Dedifferentiated amniotic fluid mesenchymal stem cell (primary cell): ENCODE data around the gene HIVEP1.

ENCODE experiments used
- DNase-seq: peaks from one replicate; pipeline ENCODE4 v3.0.0-alpha.2; 2016; ENCODE audit errors: extremely low spot score

HIVEP1 gene

DNA sequence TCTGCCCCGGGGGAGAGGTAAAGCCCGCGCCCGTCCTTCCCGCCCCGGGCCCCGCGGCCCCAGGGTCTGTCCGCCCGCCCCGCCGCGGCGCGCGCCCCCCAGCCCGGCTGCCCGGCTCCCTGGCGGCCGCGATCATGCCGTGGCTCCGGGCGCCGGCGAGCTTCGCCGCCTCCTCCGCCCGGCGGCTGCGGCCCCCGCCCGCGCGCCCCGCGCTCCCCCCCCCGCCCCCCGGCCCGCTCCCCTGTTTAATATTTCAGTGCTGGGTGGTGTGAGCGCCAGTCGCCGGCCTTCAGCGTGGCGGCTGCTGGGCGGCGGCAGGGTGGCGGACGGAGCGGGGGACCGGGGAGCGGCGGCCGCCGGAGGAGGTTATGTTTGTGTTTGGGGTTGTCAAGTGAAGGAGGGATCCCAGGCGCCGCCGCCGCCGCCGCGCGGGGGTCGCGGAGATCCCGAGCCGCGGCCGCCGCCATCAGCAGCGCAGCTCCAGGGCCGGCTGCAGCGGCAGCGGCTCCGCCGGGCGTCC lies at the start of gene HIVEP1:
Gene HIVEP1 (plus strand): TSS at position 275 of the 520 bp plus-strand sequence. CDS start 3,317 bp downstream, outside the sequence.
- no peak for DNase-seq

DNA sequence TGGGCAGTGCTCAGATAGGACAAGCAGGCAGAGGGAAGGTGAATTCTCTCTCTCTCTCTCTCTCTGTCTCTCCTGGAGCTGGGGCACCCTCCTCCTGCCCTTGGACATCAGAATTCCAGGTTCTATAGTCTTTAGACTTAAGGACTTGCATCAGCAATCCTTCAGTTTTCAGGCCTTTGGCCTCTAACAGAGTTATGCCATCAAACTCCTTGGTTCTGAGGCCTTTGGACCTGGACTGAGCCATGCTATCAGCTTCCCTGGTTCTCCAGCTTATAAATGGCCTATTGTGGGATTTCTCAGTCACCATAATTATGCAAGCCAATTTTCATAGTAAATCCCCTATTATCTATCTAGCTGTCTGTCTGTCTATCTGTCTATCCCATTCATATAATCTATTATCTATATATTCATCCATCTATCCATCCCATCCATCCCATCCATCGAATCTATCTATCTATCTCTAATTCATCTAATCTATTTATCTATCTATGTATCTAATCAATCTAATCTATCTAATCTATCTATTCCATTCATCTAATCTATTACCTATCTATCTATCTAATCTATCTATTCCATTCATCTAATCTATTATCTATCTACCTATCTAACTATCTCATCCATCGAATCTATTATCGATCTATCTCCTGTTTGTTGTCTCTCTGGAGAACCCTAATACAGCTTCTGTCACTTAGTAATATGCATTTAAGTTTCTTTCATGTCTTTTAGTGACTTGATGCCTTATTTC lies 48.2 kb upstream of the HIVEP1 start:
- no peak for DNase-seq

DNA sequence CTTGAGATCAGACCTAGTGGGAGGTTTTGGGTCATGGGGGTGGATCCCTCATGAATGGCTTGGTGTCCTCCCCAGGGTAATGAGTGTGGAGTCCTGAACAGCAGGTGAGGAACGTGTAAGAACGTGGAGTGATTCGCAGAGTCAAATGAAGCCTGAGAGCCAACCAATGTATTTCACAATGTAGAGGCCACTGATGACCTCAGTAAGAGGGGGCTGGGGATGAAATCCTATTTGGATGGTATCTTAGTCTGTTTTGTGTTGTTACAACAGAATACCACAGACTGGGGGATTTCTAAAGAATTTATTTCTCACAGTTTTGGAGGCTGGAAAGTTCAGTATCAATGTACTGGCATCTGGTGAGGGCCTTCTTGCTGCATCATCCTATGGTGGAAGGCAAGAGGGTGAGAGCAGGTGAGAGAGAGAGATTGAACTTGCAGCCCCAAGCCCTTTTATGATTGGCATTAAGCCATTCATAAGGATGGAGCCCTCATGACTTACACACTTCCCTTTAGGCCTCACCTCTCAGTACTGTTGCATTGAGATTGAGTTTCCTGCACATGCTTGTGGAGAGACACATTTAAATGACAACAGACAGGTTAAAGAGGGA lies 47.3 kb upstream of the HIVEP1 start:
- no peak for DNase-seq

DNA sequence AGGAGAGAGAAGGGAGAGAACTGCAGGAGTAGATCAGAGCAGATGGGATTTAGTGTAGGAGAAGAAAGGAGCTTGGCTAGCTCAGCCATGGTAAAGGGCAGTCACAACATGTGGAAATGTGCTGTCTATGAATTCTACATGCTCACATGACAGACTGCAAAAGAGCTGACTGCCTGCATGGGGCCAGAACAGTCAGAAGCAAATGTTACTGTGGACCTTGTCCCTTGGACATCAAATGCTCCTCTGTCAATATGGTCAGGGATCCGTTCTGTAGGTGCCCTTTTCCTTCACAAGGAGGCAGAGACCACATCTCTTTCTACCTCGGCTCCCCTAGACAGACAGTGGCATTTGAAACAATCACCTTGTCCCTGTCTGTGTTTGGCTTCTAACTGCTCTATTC lies 46.6 kb upstream of the HIVEP1 start:
- DNase-seq = no peak

DNA sequence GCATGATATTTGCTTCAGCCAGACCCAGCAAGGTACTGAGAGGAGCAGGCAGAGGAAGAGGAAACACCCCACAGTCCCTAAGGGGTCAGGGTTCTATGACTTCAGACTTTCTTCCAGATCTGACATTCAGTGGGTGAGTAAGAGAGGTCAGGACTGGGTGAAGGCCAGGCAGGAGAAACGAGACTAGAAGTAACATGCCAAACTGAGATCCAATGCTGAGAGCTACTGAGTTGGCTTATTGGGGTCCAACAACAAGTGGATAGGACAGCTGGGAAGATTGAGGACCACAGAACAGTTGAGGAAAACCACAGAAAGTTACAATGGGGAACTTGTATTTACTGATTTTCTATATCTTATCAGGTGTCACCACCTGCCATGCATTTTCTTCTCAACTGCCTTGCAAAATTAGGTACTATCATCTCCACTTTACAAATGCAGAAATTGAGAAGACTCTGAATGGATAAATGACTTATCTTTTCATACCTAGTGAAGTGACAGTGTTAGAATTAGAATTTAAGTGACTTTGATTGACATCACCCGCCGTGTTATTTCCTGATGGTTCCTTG lies 43.8 kb upstream of the HIVEP1 start:
- DNase-seq = no peak

DNA sequence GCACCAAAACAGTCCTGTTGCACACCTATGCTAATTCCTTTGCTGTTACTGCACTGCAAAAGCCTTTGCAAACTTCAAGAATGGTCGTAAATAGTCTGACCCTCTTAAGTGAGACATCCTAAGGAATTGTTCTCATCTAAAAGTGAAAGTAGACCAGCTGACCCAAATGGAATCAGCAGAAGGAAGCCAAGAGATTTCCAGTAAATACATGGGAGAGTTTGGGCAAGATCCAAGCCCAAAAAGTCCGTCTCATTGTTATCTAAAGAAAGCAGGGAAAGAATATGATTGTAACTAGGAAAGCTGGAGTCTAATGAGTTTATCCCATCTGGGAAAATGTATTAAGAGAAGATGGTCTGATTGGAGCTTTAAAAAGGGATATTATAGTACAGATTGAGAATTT lies 43.0 kb upstream of the HIVEP1 start:
- DNase-seq = peak; percentile 34

DNA sequence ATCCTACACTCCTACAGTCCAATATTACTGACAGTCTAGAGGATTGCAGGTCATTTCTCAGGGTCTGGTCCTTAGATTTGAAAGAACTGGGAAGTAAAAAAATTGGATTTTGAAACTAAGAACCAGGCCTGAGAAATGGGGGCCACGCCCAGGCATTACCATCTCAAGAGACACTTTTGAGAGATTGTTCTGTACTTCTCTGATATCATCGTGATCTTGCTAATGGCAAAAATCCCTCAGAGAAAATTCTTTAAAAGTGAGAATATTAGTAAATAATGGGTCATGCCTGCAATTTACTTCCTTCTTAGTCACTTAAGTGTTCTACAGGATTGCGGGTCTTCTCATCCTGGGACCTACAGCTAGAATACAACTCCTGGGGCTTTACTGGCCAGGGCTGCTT lies 42.0 kb upstream of the HIVEP1 start:
- no peak for DNase-seq

DNA sequence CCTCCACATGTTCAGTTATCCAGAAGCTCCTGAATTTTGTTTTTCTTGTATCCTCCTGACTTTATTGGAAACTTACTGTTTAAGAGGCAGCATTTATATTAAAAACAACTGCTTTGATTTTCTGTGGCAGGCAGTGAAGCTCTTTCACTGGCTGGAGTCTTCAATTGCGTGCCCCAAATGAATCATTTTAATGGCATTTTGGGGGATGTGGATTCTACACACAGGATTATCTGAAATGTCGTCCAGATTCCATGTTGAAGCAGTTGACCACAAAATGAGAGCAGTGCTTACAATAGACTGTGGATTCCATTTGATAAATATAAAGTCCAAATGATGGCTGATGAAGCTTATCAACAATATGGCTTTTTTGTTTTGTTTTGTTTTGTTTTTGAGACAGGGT lies 41.0 kb upstream of the HIVEP1 start:
- DNase-seq = peak; percentile 86

GRCh38 chr6:11972270-11972669 lies 39.8 kb upstream of the HIVEP1 start:
- no peak for DNase-seq

- no peak for DNase-seq
Measured at GRCh38 chr6:11972806-11973205, 39.3 kb upstream of the HIVEP1 start.

DNA sequence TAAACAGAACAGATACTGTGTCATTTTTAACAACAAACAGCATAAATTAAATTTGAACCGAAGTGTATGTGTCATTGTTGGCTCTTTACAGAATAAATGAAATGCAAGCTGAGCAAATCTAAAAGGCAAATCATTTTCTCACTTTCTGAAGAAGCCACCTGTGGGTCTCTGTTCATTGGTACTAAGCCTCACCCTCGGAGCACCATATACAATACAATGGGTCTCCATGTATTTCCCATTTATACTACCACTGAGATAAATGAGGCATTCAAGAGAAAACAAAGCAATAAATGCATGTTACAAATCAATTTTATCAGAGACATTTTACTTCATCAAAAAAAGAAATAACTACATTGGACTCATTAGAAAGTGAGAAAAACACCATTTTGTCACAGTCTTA lies 38.9 kb upstream of the HIVEP1 start:
- DNase-seq = no peak

DNA sequence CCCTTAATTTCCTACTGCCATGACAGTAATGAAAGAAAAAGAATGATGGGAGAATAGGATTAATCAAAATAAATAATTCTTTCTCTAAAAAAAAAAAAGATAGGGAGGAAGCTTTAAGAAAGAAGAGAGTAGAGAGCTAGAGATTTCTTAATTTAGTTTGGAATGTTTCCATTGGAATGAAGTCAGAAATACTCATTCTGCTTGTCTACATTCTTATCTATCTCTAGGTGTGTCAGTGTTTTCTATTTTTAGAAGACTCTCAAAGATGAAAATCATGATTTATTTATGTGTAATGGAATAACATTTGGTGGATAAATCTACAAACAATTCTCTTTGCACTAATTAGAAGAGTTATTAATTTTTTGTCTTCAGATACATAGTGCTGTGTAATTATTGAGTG lies 38.0 kb upstream of the HIVEP1 start:
- peak; percentile 67 for DNase-seq

GRCh38 chr6:11975353-11975977 lies 36.6 kb upstream of the HIVEP1 start:
- no peak for DNase-seq

DNA sequence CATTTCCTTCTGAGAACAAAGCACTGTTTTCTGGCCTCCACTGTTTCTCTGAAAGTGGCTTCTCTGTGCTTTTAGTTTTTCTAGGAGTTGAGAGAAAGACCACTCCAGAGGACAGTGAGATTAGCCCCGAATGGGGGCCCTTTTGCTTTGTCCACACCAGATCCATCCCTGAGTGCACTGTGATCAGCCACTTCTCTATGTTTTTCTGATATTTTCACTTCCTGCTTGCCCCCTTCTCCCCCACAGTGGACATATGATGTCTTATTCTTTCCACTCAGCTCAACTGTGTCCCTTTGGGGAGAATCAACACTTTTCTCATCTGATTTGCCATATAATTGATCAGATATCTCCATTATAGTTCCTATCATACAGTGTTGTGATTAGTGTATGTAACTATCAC lies 35.6 kb upstream of the HIVEP1 start:
- no peak for DNase-seq

GRCh38 chr6:11977193-11977592 lies 34.9 kb upstream of the HIVEP1 start:
- DNase-seq = no peak

- no peak for DNase-seq
Measured at GRCh38 chr6:11977738-11978137, 34.4 kb upstream of the HIVEP1 start.

DNA sequence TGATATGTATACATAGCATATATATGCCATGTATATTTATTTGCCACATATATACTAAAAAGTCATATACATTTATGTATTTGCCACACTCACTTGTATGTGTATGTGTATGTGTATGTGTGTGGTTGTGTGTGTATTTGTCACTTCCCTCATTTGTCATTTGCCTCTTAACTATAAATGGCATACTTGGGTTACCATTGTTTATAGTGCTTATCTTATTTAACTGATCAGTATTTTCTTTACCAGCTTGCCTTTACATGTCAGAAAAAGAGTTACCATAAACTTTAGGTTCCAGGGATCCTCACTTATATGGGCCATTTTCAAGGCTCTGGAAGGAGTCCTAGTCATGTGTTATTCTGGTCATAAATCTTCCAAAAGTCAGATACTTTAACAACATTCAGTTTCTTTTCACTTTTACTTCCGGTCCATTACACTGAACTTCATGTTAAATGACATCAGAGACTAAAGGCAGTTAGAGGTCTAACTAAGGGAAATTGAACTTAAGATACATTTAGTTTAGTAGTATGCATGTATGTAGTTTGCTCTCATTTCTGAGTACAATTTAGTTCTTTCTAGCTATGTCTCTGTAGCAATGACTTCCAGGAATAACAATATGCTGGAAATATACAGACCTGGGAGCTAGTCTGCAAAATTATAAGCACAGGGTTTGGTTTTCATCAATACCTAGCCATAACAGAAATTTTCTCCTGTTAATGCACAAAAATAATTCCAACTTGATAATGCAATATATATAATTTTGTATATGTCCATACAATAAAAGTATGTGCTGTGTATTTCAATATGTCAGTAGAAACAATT lies 33.7 kb upstream of the HIVEP1 start:
- no peak for DNase-seq

- no peak for DNase-seq
Measured at GRCh38 chr6:11979866-11980265, 32.2 kb upstream of the HIVEP1 start.

GRCh38 chr6:11983306-11983705 lies 28.8 kb upstream of the HIVEP1 start:
- DNase-seq = no peak

GRCh38 chr6:11987386-11987785 lies 24.7 kb upstream of the HIVEP1 start:
- no peak for DNase-seq

- DNase-seq = no peak
Measured at GRCh38 chr6:11989386-11989785, 22.7 kb upstream of the HIVEP1 start.

DNA sequence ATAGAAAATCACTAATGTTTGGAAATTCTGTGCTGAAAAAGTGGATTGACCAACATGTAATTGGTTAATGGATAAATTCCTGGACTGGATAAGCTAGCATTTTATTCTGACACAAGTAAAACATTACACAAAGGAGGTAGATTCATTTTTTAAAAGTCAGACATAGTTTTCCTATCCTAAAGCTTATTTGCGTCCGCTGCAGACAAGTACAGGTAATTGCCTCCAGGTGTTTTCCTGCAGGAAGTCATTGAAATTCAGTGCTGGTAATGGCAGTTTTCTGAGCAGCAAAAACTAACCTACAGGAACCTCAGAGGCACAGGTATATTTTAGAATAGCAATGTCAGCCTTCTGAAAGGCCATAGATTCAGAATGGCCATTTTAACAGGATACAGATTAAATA lies 20.0 kb upstream of the HIVEP1 start:
- DNase-seq = no peak
